GM21717 (cell line): Measurements from ENCODE around the gene PSMG2.

Experiments used
- ATAC-seq: cut with Tn5 transposase; IDR thresholded peaks from one replicate; pipeline ENCODE4 v1.9.1; 2021; ENCODE audit warnings: mild to moderate bottlenecking, moderate library complexity; ENCODE audit not compliant: unreplicated experiment

PSMG2 gene, protein sequence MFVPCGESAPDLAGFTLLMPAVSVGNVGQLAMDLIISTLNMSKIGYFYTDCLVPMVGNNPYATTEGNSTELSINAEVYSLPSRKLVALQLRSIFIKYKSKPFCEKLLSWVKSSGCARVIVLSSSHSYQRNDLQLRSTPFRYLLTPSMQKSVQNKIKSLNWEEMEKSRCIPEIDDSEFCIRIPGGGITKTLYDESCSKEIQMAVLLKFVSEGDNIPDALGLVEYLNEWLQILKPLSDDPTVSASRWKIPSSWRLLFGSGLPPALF

GRCh38 chr18:12702221-12703095 lies at the start of gene PSMG2, which contains the start of gene CEP76:
PSMG2 (plus strand) TSS chr18:12703042; CDS start chr18:12703108, 66 bp downstream.
CEP76 (minus strand) TSS chr18:12702723; CDS start chr18:12702548, 175 bp downstream.
- peak; percentile 80 for ATAC-seq

DNA sequence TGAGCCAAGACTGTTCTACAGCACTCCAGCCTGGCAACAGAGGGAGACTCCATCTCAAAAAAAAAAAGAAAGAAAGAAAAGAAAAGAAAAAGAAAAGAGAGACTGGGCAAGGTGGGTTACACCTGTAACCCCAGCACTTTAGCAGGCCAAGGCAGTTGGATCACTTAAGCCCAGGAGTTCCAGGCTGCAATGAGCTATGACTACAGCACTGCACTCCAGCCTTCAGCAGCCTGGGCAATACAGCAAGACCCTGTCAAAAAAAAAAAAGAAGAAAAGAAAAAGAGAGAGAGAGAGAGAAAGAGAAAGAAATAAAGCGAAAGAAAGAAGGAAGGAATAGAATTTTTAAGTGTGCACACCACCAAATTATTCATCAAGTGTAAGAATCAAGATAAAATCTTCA lies 47.9 kb upstream of the PSMG2 start:
- ATAC-seq: no peak

DNA sequence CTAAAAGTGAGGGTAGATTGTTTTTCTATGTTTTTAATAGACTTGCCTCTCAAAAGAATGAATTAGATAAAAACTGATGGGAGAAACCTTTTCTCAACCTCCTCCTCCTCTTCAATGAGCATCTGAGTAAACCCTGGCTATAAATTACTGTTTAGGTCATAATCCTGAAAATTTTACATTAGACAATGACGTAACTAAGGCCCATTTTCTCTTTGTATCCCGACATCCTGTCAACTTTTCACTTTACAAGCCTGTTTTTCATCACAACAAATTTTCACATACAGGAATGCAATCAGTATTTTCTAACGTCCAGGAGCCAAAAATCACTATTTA lies 46.3 kb upstream of the PSMG2 start:
- no peak for ATAC-seq

DNA sequence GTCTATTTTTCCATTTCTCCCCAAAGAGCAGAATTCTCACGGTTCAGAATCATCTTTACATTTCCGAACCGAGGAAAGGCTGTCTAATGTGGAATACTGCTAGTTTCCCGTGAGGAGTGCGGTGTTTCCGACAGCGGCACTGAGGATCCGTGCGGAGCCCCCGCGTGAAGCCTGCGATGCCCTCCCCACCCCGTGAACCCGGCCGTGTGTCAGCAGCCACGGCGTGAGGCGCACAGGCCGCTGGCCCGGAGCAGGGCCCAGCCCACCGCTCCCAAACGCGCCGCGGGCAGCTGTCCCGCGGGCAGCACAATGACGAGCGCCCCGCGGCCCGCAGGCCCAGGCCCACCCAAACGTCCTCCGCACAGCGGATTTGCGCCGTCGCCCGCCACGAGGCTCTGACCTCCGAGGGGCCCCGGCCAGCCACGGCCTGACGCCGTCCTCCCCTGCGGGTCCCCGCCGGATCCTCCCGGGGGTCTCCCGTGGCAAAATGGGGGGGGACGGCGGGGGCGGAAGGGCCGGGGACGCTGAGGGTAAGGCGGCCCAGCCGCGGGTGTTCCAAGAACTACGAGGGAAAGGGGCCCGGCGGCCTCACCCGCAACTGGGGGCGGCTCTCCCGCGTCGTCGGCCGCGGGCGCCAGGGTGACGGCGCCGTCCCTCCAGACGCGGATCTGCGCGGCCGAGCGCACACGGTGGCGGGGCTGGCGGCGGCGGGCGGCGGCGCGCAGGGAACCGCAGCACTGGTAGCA lies 45.7 kb upstream of the PSMG2 start:
- ATAC-seq: peak; percentile 35

DNA sequence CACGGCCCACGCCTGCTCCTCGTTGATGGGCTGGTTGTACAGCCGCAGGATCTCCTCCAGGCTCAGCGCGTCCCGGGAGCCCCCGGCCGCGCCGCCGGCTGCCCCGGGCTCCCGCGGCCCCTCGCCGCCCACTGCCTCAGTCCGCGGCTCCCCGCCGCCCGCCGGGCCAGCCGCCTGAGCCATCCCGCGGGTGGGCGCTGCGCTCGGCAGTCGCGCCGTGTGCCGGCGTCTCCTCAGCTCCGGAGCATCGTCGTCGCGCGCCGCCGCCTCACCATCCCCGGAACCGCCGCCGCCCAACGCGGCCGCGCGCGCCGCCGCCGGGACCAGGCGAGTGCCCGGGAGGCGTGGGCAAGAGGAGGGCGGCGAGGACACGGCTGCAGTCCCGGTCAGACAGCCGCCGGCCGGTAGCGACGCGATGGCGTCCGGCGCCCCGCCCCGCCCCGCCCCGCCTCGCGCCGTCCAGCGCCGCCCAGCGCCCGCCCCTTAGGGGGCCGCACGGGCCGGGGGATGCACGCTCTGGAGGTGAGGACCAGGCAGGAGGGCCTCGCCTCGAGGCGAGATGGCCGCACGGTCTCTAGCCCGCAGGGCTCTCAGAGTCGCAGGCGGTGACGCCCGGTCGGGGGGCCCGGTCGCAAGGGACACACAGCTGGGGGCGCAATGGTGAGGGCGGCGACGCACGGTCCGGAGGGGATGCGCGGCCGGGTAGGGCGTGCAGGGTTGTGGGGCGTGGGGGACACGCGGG lies 45.0 kb upstream of the PSMG2 start, which contains the start of gene SPIRE1:
SPIRE1 (minus strand) TSS at position 424 of the 742 bp plus-strand sequence; CDS start at position 183, 241 bp downstream.
- peak; percentile 76 for ATAC-seq

- peak; percentile 19 for ATAC-seq
Observed at GRCh38 chr18:12658426-12659138, 44.3 kb upstream of the PSMG2 start.

GRCh38 chr18:12659904-12660605 lies 42.8 kb upstream of the PSMG2 start:
- ATAC-seq: no peak

DNA sequence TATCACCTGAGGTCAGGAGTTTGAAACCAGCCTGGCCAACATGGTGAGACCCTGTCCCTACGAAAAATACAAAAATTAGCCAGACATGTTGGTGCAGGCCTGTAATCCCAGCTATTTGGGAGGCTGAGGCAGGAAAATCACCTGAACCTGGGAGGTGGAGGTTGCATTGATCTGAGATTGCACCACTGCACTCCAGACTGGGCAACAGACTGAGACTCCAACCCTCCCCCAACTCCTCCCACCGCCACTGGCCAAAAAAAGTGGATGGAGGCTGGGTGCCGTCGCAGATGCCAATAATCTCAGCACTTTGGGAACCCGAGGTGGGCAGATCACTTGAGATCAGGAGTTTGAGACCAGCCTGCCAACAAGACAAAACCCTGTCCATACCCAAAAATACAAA lies 34.8 kb upstream of the PSMG2 start:
- no peak for ATAC-seq

DNA sequence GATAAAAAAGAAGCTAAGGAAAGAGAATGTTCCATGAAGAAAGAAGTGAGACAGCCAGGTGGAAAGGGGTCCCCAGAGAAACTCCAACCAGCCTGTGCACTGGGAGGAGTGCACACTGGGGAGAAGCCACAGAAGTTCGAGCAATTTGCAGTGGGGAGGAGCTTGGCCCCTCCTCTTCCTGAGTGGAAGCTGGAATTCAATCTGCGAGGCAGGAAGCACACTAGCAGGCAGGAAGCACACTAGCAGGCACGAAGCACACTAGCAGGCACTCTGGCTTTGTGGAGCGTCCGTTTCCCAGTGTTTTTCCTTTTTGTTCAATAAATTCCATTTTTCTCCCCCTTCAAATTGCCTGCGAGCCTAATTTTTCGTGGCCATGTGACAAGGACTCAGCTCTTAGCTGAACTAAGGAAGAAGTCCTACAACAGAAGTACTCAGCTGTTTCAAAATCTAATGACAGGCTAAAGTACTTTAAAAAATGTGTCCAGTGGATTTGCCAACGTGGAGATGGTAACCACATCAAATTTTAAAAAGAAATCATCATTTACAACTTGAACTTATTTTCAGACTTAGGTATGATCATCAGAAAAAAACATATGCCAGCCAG lies 23.6 kb upstream of the PSMG2 start:
- ATAC-seq: no peak

- no peak for ATAC-seq
Observed at GRCh38 chr18:12686100-12686499, 16.7 kb upstream of the PSMG2 start.

- ATAC-seq: no peak
Observed at GRCh38 chr18:12689256-12689850, 13.5 kb upstream of the PSMG2 start.

DNA sequence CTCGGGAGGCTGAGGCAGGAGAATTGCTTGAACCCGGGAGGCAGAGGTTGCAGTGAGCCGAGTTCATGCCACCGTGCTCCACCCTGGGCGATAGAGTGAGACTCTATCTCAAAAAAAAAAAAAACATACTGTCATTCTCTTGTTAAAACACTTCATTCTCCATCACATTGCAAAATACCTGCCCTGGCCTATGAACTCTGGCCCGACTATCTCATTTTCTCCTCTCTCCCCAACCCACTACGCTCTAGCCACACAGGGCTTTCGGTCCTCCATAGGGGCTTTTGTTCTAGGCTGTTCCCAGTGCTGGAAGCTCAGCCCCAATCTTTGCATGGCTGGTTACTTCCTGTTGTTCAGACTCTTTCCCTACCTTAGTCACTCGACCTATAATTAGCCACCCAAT lies 10.6 kb upstream of the PSMG2 start:
- ATAC-seq: no peak

GRCh38 chr18:12694032-12694431 lies 8.8 kb upstream of the PSMG2 start:
- ATAC-seq: no peak

GRCh38 chr18:12699747-12700146 lies 3.1 kb upstream of the PSMG2 start:
- no peak for ATAC-seq

GRCh38 chr18:12701161-12701560 lies 1.7 kb upstream of the PSMG2 start:
- no peak for ATAC-seq

DNA sequence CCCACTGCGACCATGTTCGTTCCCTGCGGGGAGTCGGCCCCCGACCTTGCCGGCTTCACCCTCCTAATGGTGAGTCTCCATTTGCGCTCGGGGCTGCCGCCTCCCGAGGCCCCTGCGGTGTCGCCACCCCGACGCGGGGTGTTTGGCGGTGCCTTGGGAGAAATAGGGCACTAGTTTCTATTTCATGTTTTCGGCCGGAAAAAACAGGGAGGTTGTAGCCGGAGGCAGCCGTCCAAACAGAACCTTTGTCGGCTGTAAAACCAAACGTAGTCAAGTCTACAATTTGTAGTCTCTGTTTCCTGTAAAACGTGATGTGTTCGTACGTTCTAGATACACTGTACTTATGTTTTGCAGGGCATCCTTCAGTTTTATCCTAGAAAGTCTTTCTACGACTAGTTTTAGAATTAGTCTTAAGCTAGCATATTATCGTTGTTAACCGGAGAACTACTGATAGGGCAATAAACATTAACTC lies 290 bp downstream of the PSMG2 start:
- ATAC-seq: peak; percentile 36

DNA sequence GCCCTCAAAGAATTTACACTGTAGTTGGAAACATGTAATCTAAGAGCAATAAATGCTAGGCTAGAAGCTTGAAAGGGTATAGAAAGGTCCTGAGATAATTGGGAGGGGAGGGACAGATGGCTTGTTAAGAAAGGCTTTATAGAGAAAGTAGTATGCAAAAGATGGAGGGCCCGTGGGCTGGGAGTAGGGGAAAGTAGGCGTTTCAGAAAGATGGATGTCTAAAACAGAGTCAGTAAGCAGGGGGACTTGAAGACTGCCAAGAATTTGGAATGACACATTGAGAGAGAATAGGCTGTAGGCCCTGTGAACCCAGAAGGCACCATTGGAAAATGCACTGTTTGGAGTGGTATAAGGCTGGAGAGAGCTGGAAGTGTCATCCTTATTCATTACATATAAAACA lies 822 bp downstream of the PSMG2 start:
- ATAC-seq: no peak

DNA sequence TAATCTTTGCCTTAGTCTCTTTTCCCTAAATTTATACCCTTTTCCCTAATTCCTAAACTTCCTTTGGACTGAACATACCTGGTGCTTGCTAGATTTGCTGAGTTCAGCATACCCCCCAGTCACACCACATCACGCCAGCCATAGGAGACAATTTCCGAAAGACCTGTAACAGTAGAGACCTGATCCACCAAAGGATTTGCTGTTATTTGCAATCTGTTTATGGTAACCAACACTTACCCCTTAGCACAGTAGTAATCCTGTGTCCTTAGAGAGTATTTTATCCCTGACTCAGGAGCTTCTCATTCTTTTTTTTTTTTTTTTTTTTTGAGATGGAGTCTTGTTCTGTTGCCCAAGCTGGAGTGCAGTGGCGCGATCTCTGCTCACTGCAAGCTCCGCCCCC lies 8.6 kb downstream of the PSMG2 start:
- no peak for ATAC-seq
